Activated CD8-positive, alpha-beta memory T cell treated with anti-CD3 and anti-CD28 coated beads, Interleukin-2, amount 50 U/mL, for 4 hours (primary cell): ENCODE measurements around the gene PCDHB15.
"Not testable (repeated sequence)": the region's sequence is repeated elsewhere in the genome, so short reads cannot be mapped to it uniquely, and the experiment has no call there.

ENCODE experiments used
- DNase-seq: peaks from one replicate; pipeline ENCODE4 v3.0.0-alpha.2; 2020

PCDHB15 gene

DNA sequence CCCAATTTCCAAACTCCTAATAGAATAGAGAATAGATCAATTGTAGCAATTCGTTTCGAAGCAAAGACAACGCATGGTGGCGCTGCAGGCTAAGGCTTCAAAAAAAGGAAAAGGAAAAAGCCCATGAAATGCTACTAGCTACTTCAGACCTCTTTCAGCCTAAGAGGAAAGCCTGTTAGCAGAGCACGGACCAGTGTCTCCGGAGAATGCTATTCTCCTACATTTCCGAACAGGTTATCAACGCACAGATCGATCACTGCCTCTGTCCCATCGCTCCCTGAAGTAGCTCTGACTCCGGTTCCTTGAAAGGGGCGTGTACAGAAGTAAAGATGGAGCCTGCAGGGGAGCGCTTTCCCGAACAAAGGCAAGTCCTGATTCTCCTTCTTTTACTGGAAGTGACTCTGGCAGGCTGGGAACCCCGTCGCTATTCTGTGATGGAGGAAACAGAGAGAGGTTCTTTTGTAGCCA, at the start of gene PCDHB15:
Gene PCDHB15 (plus strand): TSS at position 146 of the 468 bp plus-strand sequence. CDS start 184 bp downstream, at position 330.
- no peak for DNase-seq

DNA sequence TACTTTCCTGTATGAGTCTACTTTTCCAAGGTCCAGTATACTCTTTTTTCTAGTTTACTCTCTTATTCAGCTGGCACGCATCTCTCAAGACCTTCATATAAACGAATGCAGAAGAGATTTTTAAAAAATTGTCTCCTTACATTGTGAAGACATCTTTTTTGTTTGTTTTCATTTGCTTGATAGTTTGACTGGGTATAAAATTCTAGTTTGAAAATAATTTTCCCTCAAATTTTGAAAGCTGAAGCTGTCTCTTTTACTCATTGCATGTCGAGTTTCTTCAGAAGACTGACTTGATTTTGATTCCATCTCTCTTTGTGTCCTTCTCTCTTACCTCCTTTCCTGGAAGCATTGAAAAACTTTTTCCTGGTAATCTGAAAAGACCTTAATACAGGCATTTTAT, 48.8 kb upstream of the PCDHB15 start:
- DNase-seq, result no peak

DNA sequence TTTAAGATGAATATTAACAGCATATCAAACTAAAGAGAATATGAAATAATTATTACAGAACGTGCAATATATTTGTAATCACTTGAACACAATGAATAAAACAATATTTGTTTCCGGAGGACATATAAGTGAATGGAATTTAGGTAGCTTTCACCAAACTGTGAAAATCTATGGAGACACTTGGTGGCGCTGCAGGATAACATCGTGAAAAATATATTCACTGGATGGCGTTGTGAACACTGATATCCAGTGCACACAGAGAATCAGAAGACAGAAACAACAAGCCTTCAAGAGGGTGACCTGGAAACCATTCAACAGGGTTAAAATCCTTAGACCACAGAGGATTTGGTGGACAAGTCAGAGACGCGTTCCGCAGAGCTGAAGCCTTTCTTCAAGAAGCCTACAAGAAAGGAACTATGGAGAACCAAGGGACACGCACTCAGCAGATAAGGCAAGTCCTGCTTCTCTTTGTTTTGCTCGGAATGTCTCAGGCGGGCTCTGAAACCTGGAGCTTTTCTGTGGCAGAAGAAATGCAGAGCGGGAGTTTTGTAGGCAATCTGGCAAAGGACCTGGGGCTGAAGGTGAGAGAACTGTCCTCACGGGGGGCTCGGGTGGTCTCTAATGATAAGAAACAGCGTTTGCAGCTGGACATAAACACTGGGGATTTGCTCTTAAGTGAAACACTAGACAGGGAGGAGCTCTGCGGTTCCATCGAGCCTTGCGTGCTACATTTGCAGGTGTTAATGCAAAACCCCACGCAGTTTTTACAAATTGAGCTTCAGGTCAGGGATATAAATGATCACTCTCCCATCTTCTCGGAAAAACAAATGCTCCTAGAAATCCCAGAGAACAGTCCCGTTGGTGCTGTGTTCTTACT, 45.6 kb upstream of the PCDHB15 start, which contains the start of gene PCDHB11:
Gene PCDHB11 (plus strand): TSS at position 269 of the 877 bp plus-strand sequence. CDS start 148 bp downstream, at position 417.
- DNase-seq, result no peak

DNA sequence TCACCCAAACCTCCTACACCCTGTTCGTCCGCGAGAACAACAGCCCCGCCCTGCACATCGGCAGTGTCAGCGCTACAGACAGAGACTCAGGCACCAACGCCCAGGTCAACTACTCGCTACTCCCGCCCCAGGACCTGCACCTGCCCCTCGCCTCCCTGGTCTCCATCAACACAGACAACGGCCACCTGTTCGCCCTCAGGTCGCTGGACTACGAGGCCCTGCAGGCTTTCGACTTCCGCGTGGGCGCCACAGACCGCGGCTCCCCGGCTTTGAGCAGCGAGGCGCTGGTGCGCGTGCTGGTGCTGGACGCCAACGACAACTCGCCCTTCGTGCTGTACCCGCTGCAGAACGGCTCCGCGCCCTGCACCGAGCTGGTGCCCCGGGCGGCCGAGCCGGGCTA, 44.1 kb upstream of the PCDHB15 start:
- DNase-seq, result not testable (repeated sequence)

DNA sequence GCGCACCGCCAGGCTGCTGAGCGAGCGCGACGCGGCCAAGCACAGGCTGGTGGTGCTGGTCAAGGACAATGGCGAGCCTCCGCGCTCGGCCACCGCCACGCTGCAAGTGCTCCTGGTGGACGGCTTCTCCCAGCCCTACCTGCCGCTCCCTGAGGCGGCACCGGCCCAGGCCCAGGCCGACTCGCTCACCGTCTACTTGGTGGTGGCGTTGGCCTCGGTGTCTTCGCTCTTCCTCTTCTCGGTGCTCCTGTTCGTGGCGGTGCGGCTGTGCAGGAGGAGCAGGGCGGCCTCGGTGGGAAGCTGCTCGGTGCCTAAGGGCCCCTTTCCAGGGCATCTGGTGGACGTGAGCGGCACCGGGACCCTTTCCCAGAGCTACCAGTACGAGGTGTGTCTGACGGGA, 43.5 kb upstream of the PCDHB15 start:
- not testable (repeated sequence) for DNase-seq

DNA sequence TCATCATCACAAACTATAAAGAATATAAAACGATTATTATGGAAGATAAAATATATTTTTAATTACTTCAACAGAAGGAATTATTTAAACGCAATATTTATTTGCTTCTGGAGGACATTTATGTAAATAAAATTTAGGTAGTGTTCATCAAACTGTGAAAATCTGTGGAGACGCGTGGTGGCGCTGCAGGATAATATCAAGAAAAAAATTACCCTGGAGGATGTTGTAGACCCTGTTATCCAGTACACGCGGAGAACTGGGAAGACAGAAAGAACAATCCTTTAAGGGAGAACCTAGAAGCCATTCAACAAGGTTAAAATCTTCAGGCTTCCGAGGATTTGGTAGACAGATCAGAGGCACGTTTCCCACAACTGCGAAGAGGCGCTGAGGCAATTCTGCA, 36.7 kb upstream of the PCDHB15 start, which contains the start of gene PCDHB12:
Gene PCDHB12 (plus strand): TSS at position 242 of the 400 bp plus-strand sequence. CDS start 189 bp downstream, outside the sequence.
- DNase-seq, result no peak

DNA sequence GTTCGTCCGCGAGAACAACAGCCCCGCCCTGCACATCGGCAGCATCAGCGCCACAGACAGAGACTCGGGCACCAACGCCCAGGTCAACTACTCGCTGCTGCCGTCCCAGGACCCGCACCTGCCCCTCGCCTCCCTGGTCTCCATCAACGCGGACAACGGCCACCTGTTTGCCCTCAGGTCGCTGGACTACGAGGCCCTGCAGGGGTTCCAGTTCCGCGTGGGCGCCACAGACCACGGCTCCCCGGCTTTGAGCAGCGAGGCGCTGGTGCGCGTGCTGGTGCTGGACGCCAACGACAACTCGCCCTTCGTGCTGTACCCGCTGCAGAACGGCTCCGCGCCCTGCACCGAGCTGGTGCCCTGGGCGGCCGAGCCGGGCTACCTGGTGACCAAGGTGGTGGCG, 34.9 kb upstream of the PCDHB15 start:
- not testable (repeated sequence) for DNase-seq

DNA sequence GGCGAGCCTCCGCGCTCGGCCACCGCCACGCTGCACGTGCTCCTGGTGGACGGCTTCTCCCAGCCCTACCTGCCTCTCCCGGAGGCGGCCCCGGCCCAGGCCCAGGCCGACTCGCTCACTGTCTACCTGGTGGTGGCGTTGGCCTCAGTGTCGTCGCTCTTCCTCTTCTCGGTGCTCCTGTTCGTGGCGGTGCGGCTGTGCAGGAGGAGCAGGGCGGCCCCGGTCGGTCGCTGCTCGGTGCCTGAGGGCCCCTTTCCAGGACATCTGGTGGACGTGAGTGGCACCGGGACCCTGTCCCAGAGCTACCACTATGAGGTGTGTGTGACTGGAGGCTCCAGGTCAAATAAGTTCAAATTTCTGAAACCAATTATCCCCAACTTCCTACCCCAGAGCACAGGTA, 34.3 kb upstream of the PCDHB15 start:
- DNase-seq, result not testable (repeated sequence)

DNA sequence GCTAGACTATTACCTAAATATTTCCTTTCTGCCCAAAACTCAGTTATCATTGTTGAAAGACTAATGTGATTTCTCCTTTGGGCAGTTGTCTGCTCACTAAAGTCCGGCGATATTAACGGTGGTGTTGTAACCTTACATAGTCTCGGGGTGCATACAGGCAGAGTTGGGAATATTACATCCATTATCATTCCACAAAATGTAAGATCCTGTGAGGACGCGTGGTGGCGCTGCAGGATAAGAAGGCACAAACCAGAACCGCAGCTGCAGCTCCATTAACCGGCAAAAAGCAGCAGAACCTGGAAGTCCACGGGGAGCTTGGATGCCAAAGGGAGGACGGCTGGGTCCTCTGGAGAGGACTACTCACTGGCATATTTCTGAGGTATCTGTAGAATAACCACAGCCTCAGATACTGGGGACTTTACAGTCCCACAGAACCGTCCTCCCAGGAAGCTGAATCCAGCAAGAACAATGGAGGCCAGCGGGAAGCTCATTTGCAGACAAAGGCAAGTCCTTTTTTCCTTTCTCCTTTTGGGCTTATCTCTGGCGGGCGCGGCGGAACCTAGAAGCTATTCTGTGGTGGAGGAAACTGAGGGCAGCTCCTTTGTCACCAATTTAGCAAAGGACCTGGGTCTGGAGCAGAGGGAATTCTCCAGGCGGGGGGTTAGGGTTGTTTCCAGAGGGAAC, 31.4 kb upstream of the PCDHB15 start, which contains the start of gene PCDHB13:
Gene PCDHB13 (plus strand): TSS at position 264 of the 684 bp plus-strand sequence. CDS start 205 bp downstream, at position 469.
- DNase-seq, result not testable (repeated sequence)

DNA sequence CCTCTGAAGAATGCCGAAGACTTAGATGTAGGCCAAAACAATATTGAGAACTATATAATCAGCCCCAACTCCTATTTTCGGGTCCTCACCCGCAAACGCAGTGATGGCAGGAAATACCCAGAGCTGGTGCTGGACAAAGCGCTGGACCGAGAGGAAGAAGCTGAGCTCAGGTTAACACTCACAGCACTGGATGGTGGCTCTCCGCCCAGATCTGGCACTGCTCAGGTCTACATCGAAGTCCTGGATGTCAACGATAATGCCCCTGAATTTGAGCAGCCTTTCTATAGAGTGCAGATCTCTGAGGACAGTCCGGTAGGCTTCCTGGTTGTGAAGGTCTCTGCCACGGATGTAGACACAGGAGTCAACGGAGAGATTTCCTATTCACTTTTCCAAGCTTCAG, 30.6 kb upstream of the PCDHB15 start:
- not testable (repeated sequence) for DNase-seq

DNA sequence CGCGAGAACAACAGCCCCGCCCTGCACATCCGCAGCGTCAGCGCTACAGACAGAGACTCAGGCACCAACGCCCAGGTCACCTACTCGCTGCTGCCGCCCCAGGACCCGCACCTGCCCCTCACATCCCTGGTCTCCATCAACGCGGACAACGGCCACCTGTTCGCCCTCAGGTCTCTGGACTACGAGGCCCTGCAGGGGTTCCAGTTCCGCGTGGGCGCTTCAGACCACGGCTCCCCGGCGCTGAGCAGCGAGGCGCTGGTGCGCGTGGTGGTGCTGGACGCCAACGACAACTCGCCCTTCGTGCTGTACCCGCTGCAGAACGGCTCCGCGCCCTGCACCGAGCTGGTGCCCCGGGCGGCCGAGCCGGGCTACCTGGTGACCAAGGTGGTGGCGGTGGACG, 29.7 kb upstream of the PCDHB15 start:
- DNase-seq, result not testable (repeated sequence)

DNA sequence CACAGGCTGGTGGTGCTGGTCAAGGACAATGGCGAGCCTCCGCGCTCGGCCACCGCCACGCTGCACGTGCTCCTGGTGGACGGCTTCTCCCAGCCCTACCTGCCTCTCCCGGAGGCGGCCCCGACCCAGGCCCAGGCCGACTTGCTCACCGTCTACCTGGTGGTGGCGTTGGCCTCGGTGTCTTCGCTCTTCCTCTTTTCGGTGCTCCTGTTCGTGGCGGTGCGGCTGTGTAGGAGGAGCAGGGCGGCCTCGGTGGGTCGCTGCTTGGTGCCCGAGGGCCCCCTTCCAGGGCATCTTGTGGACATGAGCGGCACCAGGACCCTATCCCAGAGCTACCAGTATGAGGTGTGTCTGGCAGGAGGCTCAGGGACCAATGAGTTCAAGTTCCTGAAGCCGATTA, 29.2 kb upstream of the PCDHB15 start:
- not testable (repeated sequence) for DNase-seq

DNA sequence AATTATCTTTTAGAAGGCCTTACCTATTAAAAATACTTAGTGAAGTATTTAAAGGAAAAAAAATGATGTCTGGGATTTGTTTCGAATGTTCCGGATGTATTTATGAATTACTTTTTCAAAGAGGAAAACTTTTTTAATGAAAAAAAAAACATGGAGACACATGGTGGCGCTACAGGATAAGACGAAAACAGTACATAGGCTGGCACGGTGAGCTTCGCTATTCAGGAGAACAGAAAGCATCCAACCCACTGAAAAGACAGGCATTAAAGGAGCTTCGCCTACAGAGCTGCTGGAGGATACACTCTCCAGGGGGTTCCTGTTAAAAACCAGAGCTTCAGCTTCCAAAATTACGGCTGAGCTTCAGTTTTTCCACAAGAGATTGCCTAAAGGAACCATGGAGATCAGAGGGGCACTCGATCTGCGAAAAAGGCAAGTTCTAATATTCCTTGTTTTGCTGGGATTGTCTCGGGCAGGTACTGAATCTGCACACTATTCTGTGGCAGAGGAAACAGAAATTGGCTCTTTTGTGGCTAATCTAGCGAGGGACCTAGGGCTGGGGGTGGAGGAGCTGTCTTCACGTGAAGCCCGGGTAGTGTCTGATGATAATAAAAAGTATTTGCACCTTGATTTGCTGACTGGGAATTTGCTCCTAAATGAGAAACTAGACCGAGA, 21.9 kb upstream of the PCDHB15 start, which contains the start of gene PCDHB14:
Gene PCDHB14 (plus strand): TSS at position 232 of the 672 bp plus-strand sequence. CDS start 163 bp downstream, at position 395.
- no peak for DNase-seq

DNA sequence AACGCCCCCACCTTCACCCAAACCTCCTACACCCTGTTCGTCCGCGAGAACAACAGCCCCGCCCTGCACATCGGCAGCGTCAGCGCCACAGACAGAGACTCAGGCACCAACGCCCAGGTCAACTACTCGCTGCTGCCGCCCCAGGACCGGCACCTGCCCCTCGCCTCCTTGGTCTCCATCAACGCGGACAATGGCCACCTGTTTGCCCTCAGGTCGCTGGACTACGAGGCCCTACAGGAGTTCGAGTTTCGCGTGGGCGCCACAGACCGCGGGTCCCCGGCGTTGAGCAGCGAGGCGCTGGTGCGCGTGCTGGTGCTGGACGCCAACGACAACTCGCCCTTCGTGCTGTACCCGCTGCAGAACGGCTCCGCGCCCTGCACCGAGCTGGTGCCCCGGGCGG, 20.4 kb upstream of the PCDHB15 start:
- not testable (repeated sequence) for DNase-seq

DNA sequence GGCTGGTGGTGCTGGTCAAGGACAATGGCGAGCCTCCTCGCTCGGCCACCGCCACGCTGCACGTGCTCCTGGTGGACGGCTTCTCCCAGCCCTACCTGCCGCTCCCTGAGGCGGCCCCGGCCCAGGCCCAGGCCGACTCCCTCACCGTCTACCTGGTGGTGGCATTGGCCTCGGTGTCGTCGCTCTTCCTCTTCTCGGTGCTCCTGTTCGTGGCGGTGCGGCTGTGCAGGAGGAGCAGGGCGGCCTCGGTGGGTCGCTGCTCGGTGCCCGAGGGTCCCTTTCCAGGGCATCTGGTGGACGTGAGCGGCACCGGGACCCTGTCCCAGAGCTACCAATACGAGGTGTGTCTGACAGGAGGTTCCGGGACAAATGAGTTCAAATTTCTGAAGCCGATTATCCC, 19.8 kb upstream of the PCDHB15 start:
- not testable (repeated sequence) for DNase-seq

DNA sequence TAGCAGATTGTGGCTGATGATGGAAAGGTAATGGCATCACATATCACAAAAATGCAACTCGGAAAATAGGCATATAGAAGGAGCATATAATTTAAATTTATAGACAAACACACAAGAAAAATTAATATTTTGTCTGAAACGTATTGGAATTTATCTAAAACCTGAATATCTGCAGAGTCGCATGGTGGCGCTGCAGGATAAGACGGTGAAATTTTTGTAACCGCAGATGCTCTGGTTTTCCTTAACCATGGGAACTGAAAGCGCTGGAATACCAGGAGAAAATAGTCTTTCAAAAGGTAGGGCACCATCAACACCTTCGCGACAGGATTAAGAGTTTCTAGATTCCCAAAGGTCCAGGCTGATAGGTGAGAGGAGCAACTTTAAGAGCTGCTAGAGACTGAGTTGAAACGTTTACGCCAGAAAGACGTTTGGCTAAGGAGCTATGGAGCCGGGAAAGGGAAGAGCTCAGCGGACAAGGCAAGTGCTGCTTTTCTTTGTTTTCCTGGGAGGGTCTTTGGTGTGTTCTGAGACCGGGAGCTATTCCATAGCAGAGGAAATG, 11.0 kb upstream of the PCDHB15 start:
- DNase-seq, result no peak

DNA sequence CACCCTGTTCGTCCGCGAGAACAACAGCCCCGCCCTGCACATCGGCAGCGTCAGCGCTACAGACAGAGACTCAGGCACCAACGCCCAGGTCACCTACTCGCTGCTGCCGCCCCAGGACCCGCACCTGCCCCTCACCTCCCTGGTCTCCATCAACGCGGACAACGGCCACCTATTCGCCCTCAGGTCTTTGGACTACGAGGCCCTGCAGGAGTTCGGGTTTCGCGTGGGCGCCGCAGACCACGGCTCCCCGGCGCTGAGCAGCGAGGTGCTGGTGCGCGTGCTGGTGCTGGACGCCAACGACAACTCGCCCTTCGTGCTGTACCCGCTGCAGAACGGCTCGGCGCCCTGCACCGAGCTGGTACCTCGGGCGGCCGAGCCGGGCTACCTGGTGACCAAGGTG, 9.3 kb upstream of the PCDHB15 start:
- DNase-seq, result not testable (repeated sequence)

DNA sequence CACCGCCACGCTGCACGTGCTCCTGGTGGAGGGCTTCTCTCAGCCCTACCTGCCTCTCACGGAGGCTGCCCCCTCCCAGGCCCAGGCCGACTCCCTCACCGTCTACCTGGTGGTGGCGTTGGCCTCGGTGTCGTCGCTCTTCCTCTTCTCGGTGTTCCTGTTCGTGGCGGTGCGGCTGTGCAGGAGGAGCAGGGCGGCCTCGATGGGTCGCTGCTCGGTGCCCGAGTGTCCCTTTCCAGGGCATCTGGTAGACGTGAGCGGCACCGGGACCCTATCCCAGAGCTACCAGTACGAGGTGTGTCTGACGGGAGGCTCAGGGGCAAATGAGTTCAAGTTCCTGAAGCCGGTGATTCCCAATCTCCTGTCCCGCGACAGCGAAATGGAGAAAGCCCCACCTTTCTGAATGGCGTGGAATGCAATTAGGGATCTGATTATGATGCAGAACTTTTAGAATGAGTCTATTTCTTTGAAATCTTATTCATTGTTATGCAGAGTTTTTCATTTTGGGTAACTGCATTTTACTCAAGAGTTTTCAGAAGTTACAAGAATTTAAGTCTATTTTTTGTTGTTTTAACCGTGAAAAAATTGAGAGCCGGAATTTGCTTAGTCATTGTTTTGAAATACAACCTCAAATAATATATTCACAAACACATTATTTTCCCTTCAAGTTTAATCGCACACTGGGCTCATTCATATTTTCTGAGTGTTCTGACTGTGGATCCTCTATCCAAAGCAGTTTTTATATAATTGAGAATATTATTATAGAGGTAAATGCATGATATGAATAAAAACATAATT, 8.5 kb upstream of the PCDHB15 start:
- DNase-seq, result no peak

DNA sequence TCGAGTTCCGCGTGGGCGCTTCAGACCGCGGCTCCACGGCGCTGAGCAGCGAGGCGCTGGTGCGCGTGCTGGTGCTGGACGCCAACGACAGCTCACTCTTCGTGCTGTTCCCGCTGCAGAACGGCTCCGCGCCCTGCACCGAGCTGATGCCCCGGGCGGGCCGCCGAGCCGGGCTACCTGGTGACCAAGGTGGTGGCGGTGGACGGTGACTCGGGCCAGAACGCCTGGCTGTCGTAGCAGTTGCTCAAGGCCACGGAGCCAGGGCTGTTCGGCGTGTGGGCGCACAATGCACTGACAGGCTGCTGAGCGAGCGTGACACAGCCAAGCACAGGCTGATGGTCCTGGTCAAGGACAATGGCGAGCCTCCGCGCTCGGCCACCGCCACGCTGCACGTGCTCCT, 3.7 kb upstream of the PCDHB15 start:
- no peak for DNase-seq

DNA sequence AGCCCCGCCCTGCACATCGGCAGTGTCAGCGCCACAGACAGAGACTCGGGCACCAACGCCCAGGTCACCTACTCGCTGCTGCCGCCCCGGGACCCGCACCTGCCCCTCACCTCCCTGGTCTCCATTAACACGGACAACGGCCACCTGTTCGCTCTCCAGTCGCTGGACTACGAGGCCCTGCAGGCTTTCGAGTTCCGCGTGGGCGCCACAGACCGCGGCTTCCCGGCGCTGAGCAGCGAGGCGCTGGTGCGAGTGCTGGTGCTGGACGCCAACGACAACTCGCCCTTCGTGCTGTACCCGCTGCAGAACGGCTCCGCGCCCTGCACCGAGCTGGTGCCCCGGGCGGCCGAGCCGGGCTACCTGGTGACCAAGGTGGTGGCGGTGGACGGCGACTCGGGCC, 1.8 kb downstream of the PCDHB15 start:
- DNase-seq, result not testable (repeated sequence)

DNA sequence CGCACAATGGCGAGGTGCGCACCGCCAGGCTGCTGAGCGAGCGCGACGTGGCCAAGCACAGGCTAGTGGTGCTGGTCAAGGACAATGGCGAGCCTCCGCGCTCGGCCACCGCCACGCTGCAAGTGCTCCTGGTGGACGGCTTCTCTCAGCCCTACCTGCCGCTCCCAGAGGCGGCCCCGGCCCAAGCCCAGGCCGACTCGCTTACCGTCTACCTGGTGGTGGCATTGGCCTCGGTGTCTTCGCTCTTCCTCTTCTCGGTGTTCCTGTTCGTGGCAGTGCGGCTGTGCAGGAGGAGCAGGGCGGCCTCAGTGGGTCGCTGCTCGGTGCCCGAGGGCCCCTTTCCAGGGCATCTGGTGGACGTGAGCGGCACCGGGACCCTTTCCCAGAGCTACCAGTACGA, 2.2 kb downstream of the PCDHB15 start:
- DNase-seq, result not testable (repeated sequence)
